Measurements from ENCODE around the gene MLLT10. TPM values are rescaled to one million over a fixed set of nuclear protein-coding genes. Genes with fewer than 3 reads are reported as not detected.

Gene MLLT10
- total and polyA plus RNA-seq, 12 donors, result 15.8 to 49.1 (median 29.8) TPM

- intact Hi-C loops (cut with DNase I), result loop anchor here in 1 of 2 donors (10.0 kb wide), 1 partner anchor 211 kb away; no protein-coding TSS in a partner anchor
- no peak for TF ChIP-seq CTCF (IDR thresholded peaks at IDR 0.05)
- TF ChIP-seq POLR2A (IDR thresholded peaks at IDR 0.05), result no peak
- no peak overlapping the region for H3K27ac ChIP-seq
Measured at GRCh38 chr10:21744223-21744622, 210.2 kb downstream of the MLLT10 start.

GRCh38 chr10:21746118-21746517 lies 212.1 kb downstream of the MLLT10 start:
- WGBS, 4 donors, result 87 to 97% (median 89%) methylated on average over 6 of the region's 6 CpGs
- H3K27me3 ChIP-seq, result no peaks in the 10 kb centered on the region
- no peaks in the 10 kb centered on the region for H3K4me1 ChIP-seq (replicated peaks in 1 of 2)
- intact Hi-C loops (cut with DNase I), result loop anchor here in 1 of 2 donors (10.0 kb wide), 1 partner anchor 209 kb away; no protein-coding TSS in a partner anchor
- no peak overlapping the region for H3K27ac ChIP-seq
- no peak overlapping the region for H3K4me3 ChIP-seq
- H3K9me3 ChIP-seq (replicated peaks in 1 of 3), result no peaks in the 10 kb centered on the region
- peaks cover 3 to 33% of the 10 kb centered on the region in 2 donors for H3K36me3 ChIP-seq (replicated peaks in 1 of 2)
- TF ChIP-seq POLR2A (IDR thresholded peaks at IDR 0.05), result no peak
- no peak for TF ChIP-seq CTCF (IDR thresholded peaks at IDR 0.05)
- no peak for DNase-seq

More at GRCh38 chr10:21744223-21744622, 210.2 kb downstream of the MLLT10 start:
- H3K9me3 ChIP-seq (replicated peaks in 1 of 3), result no peaks in the 10 kb centered on the region
- peak; percentile 42 to 64 (median 54) for DNase-seq
- no peak overlapping the region for H3K4me3 ChIP-seq
- no peaks in the 10 kb centered on the region for H3K27me3 ChIP-seq
- WGBS, 4 donors, result 53 to 66% (median 57%) methylated on average over 11 of the region's 11 CpGs
- no peaks in the 10 kb centered on the region for H3K4me1 ChIP-seq (replicated peaks in 1 of 2)
- H3K36me3 ChIP-seq (replicated peaks in 1 of 2), result peaks cover 3 to 44% of the 10 kb centered on the region in 2 donors

GRCh38 chr10:21747809-21748208 lies 213.8 kb downstream of the MLLT10 start:
- Histone ChIP-seq H3K4me3 (no peak overlapping the region), H3K36me3 (replicated peaks in 1 of 2) (peaks cover 3 to 20% of the 10 kb centered on the region in 2 donors), H3K27me3 (no peaks in the 10 kb centered on the region), H3K27ac (no peak overlapping the region), H3K9me3 (replicated peaks in 1 of 3) (no peaks in the 10 kb centered on the region), H3K4me1 (replicated peaks in 1 of 2) (no peaks in the 10 kb centered on the region)
- 85 to 94% (median 91%) methylated on average over 3 to 4 of the region's 4 CpGs for WGBS, 4 donors
- no peak for DNase-seq
- intact Hi-C loops (cut with DNase I), result loop anchor here in 1 of 2 donors (10.0 kb wide), 1 partner anchor 207 kb away; no protein-coding TSS in a partner anchor
- TF ChIP-seq CTCF (IDR thresholded peaks at IDR 0.05), result no peak
- no peak for TF ChIP-seq POLR2A (IDR thresholded peaks at IDR 0.05)

- H3K4me3 ChIP-seq, result no peak overlapping the region
- no peak for DNase-seq
- TF ChIP-seq POLR2A (IDR thresholded peaks at IDR 0.05) (no peak), CTCF (IDR thresholded peaks at IDR 0.05) (no peak)
- no peak overlapping the region for H3K27ac ChIP-seq
- H3K9me3 ChIP-seq (replicated peaks in 1 of 3), result no peaks in the 10 kb centered on the region
- peaks cover 0 to under 1% of the 10 kb centered on the region in 2 donors for H3K36me3 ChIP-seq (replicated peaks in 1 of 2)
- WGBS, 4 donors, result 59 to 76% (median 65%) methylated on average over 3 of the region's 3 CpGs
- no peaks in the 10 kb centered on the region for H3K27me3 ChIP-seq
- intact Hi-C loops (cut with DNase I), result loop anchor here in 1 of 2 donors (10.0 kb wide), 1 partner anchor 205 kb away; no protein-coding TSS in a partner anchor
- no peaks in the 10 kb centered on the region for H3K4me1 ChIP-seq (replicated peaks in 1 of 2)
Measured at GRCh38 chr10:21749788-21750187, 215.8 kb downstream of the MLLT10 start.

All from adrenal gland (tissue), 12 donors.